Liver (tissue), 9 donors: ENCODE results near the gene TTYH2. TPM values are rescaled to one million over a fixed set of nuclear protein-coding genes. Genes with fewer than 3 reads are reported as not detected.

Source experiments
- DNase-seq: peaks from one replicate; pipeline ENCODE4 v3.0.0-alpha.2; 2017; ENCODE audit warnings: low spot score
- H3K27ac ChIP-seq, 2 donors: one replicate each; pipeline ENCODE4 v1.7.0; 2013; ENCODE audit warnings: inconsistent platforms in 2 of 2, low read length in 2 of 2, control low read depth in 1 of 2, low read depth in 1 of 2, mild to moderate bottlenecking in 1 of 2
- H3K27me3 ChIP-seq, 4 donors: one replicate each; pipeline versions ENCODE4 v1.6.1 to v1.7.0; 2013; ENCODE audit warnings: low read length in 3 of 4, inconsistent platforms in 1 of 4, mild to moderate bottlenecking in 1 of 4, moderate library complexity in 1 of 4; ENCODE audit not compliant: control insufficient read depth in 4 of 4, insufficient read depth in 4 of 4
- H3K36me3 ChIP-seq, 4 donors: one replicate each; pipeline versions ENCODE4 v1.6.1 to v1.7.0; 2013; ENCODE audit warnings: low read length in 3 of 4, mild to moderate bottlenecking in 3 of 4, low read depth in 1 of 4, moderate library complexity in 1 of 4; ENCODE audit not compliant: control insufficient read depth in 4 of 4, insufficient read depth in 3 of 4
- H3K4me1 ChIP-seq, 4 donors: one replicate each; pipeline versions ENCODE4 v1.6.1 to v1.7.0; 2013; ENCODE audit warnings: low read length in 3 of 4, mild to moderate bottlenecking in 3 of 4, moderate library complexity in 1 of 4; ENCODE audit not compliant: control insufficient read depth in 4 of 4, insufficient read depth in 4 of 4
- H3K4me3 ChIP-seq, 3 donors: one replicate each; pipeline versions ENCODE4 v1.6.1 to v1.7.0; 2013; ENCODE audit warnings: low read length in 3 of 3, control low read depth in 1 of 3, low read depth in 1 of 3, mild to moderate bottlenecking in 1 of 3
- H3K9ac ChIP-seq, 2 donors: one replicate each; pipeline ENCODE4 v1.7.0; 2013; ENCODE audit warnings: low read length in 2 of 2, mild to moderate bottlenecking in 2 of 2, moderate library complexity in 2 of 2, control low read depth in 1 of 2, low read depth in 1 of 2
- H3K9me3 ChIP-seq, 4 donors: one replicate each; pipeline versions ENCODE4 v1.6.1 to v1.7.0; 2013; ENCODE audit warnings: low read length in 3 of 4; ENCODE audit not compliant: control insufficient read depth in 4 of 4
- ATF3 ChIP-seq: IDR thresholded peaks from 2 replicates; pipeline ENCODE4 v1.6.1; 2016; ENCODE audit warnings: antibody characterized with exemption
- CTCF ChIP-seq: fragments of 150-350 bp; IDR thresholded peaks from 2 replicates; pipeline ENCODE4 v1.5.1; 2017; ENCODE audit warnings: improper control_type of control experiment, low read depth, low read length; ENCODE audit not compliant: missing input control
- EGR1 ChIP-seq, 2 donors: IDR thresholded peaks; 2 replicates each; pipeline ENCODE4 v1.6.1; 2016 to 2018; ENCODE audit warnings: antibody characterized with exemption in 2 of 2, low read depth in 2 of 2
- FOXA1 ChIP-seq: IDR thresholded peaks from 2 replicates; pipeline ENCODE4 v1.6.1; 2016; ENCODE audit warnings: antibody characterized with exemption
- GABPA ChIP-seq, 2 donors: IDR thresholded peaks in 1 of 2; conservative IDR thresholded peaks in 1 of 2; 2 replicates each; pipeline ENCODE4 v1.6.1; 2016; ENCODE audit warnings: antibody characterized with exemption in 2 of 2, mild to moderate bottlenecking in 1 of 2, moderate library complexity in 1 of 2
- HNF4A ChIP-seq, 2 donors: conservative IDR thresholded peaks; 2 replicates each; pipeline ENCODE4 v1.6.1; 2016; ENCODE audit warnings: antibody characterized with exemption in 2 of 2, mild to moderate bottlenecking in 2 of 2
- HNF4G ChIP-seq: IDR thresholded peaks from 2 replicates; pipeline ENCODE4 v1.6.1; 2016; ENCODE audit warnings: antibody characterized with exemption
- MAX ChIP-seq: IDR thresholded peaks from 2 replicates; pipeline ENCODE4 v1.6.1; 2016; ENCODE audit warnings: antibody characterized with exemption
- NR2F2 ChIP-seq: IDR thresholded peaks from 2 replicates; pipeline ENCODE4 v1.6.1; 2016; ENCODE audit warnings: antibody characterized with exemption
- RAD21 ChIP-seq, 2 donors: IDR thresholded peaks; 2 replicates each; pipeline ENCODE4 v1.6.1; 2016; ENCODE audit warnings: antibody characterized with exemption in 2 of 2, mild to moderate bottlenecking in 2 of 2
- REST ChIP-seq: IDR thresholded peaks from 2 replicates; pipeline ENCODE4 v1.6.1; 2016; ENCODE audit warnings: antibody characterized with exemption, mild to moderate bottlenecking
- RXRA ChIP-seq, 2 donors: IDR thresholded peaks; 2 replicates each; pipeline ENCODE4 v1.6.1; 2017 to 2018; ENCODE audit warnings: antibody characterized with exemption in 2 of 2, mild to moderate bottlenecking in 1 of 2
- SP1 ChIP-seq: IDR thresholded peaks from 2 replicates; pipeline ENCODE4 v1.6.1; 2018; ENCODE audit warnings: antibody characterized with exemption, mild to moderate bottlenecking
- TAF1 ChIP-seq: conservative IDR thresholded peaks from 2 replicates; pipeline ENCODE4 v1.6.1; 2016; ENCODE audit warnings: antibody characterized with exemption, mild to moderate bottlenecking
- YY1 ChIP-seq: IDR thresholded peaks from 2 replicates; pipeline ENCODE4 v1.6.1; 2016; ENCODE audit warnings: antibody characterized with exemption, mild to moderate bottlenecking
- ZBTB33 ChIP-seq: IDR thresholded peaks from 2 replicates; pipeline ENCODE4 v1.6.1; 2016; ENCODE audit warnings: antibody characterized with exemption
- WGBS: extraction: QIAGEN DNeasy Blood & Tissue Kit; methylation state at CpG from one replicate; pipeline ENCODE4 v1.1.7; 2013; 5-methylcytosine and 5-hydroxymethylcytosine counted together
- polyA plus RNA-seq, 2 donors: library from polyadenylated mRNA; stranded (reverse) in 1 of 2; unstranded in 1 of 2; fragments of 200-250 nt in 1 of 2; fragments of >200 nt in 1 of 2; fragmentation: Nextera tagmentation in 1 of 2; extraction: Ambion mirVana in 1 of 2; gene quantifications; one replicate each; pipeline versions ENCODE4 v1.2.1 to v1.2.3, GENCODE V29; 2013 to 2015
- total RNA-seq, 2 donors: library from RNA; depleted of rRNA; stranded (reverse); fragments of >200 nt; gene quantifications; one replicate each; pipeline ENCODE4 v1.2.3, GENCODE V29; 2014
- donor health status: healthy.
- donor health status: healthy.
- donor health status: healthy.
- donor health status: healthy.
- donor health status: healthy.

The TTYH2 gene
- total and polyA plus RNA-seq, 4 donors = 0.40 to 2.4 (median 0.99) TPM

- H3K36me3 ChIP-seq = no peaks in the 10 kb centered on the region
- 89% methylated on average over 13 of the region's 13 CpGs for WGBS
- no peak for TF ChIP-seq ATF3
- no peak for TF ChIP-seq TAF1
- TF ChIP-seq YY1 = no peak
- no peak for TF ChIP-seq MAX
- TF ChIP-seq SP1 = no peak
- no peak for TF ChIP-seq REST
- no peak for TF ChIP-seq CTCF
- TF ChIP-seq ZBTB33 = no peak
- no peak for TF ChIP-seq NR2F2
- TF ChIP-seq GABPA (IDR thresholded peaks at IDR 0.05 in 1 of 2, conservative IDR thresholded peaks at IDR 0.05 in 1 of 2) = no peak
- TF ChIP-seq FOXA1 = no peak
- TF ChIP-seq RAD21 (IDR thresholded peaks at IDR 0.05) = no peak
Observed at GRCh38 chr17:74222399-74222798, 9.0 kb downstream of the TTYH2 start.

GRCh38 chr17:74223901-74224300 is 10.5 kb downstream of the TTYH2 start:
- H3K27me3 ChIP-seq = no peaks in the 10 kb centered on the region
- H3K4me1 ChIP-seq = no peaks in the 10 kb centered on the region
- whole genome bisulfite sequencing = 93% methylated on average over 14 of the region's 14 CpGs
- no peak overlapping the region for H3K27ac ChIP-seq
- no peak overlapping the region for H3K9ac ChIP-seq
- H3K4me3 ChIP-seq = no peak overlapping the region
- no peak for DNase-seq
- no peak for TF ChIP-seq NR2F2
- no peak for TF ChIP-seq ATF3
- TF ChIP-seq RXRA (IDR thresholded peaks at IDR 0.05) = no peak
- no peak for TF ChIP-seq SP1
- no peak for TF ChIP-seq TAF1
- TF ChIP-seq HNF4G = no peak
- no peak for TF ChIP-seq REST
- TF ChIP-seq HNF4A (conservative IDR thresholded peaks at IDR 0.05) = no peak
- TF ChIP-seq EGR1 (IDR thresholded peaks at IDR 0.05; ENCODE audit: low read depth in 2 of 2) = no peak
- no peaks in the 10 kb centered on the region for H3K9me3 ChIP-seq
- no peaks in the 10 kb centered on the region for H3K36me3 ChIP-seq

More at GRCh38 chr17:74222399-74222798, 9.0 kb downstream of the TTYH2 start:
- Histone ChIP-seq H3K4me3 (no peak overlapping the region), H3K4me1 (no peaks in the 10 kb centered on the region), H3K27ac (no peak overlapping the region), H3K9ac (no peak overlapping the region), H3K27me3 (no peaks in the 10 kb centered on the region), H3K9me3 (no peaks in the 10 kb centered on the region)
- no peak for DNase-seq
